ENCODE measurements around the gene QKI. TPM values are rescaled to one million over a fixed set of nuclear protein-coding genes. Genes with fewer than 3 reads are reported as not detected.

Gene QKI
- total RNA-seq, 1 donor from 2014 or later, result 419 TPM

GRCh38 chr6:163620101-163620500 lies 205.6 kb downstream of the QKI start:
- DNase-seq, result no peak

GRCh38 chr6:163620670-163621330 lies 206.3 kb downstream of the QKI start:
- no peak for DNase-seq

- DNase-seq, result no peak
Measured at GRCh38 chr6:163625265-163625664, 210.7 kb downstream of the QKI start.

DNA sequence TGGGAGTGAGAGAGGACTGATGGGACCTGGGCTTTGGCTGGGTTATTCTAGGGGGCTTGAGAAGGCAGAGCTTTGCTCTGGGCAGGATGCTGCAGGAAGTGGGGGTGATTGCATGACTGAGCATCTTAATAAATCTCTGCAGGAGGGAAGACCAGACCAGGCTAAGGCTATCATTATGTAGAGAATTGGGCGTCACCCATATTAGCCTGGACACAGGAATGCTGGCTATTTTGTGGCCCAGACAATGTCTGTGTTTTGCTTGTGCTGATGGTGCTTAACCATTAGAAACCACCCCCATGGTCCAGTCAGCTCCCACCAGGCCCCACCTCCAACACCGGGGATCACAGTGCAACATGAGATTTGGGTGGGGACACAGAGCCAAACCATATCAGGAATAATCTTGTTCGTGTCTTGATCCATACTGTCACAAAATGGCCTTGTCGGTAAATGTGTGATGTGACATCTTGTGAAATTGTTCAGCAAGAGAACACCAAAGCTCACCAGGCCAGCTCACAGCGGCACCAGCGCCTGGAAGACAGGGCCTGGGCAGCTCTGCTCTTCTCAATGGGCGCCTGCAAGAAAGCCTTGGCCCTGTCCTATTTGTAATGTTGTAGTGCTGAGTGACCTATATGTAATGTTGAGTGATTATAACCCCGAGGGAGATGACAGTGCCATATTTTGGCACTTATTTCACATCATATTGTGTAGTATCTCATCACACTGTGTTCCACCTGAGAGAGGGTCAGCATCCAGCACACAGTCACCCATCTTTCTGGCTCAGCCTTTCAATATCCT lies 211.8 kb downstream of the QKI start:
- no peak for DNase-seq

- peak; percentile 49 for DNase-seq
Measured at GRCh38 chr6:163627274-163628062, 212.9 kb downstream of the QKI start.
